ENCODE results near the gene RNF212. TPM values are rescaled to one million over a fixed set of nuclear protein-coding genes. Genes with fewer than 3 reads are reported as not detected.

The RNF212 gene
- total and polyA plus RNA-seq, 4 donors, result 3.5 to 8.8 (median 5.3) TPM

- DNase-seq (peak in 2 of 3 donors; percentile 11 to 46), ATAC-seq (ENCODE audit: insufficient read depth, low FRiP score) (no peak)
- 71 to 77% methylated on average over 40 of the region's 40 CpGs for WGBS, 2 donors
- H3K4me3 ChIP-seq, result no peak overlapping the region
- peaks cover 0 to 18% (median 13%) of the 10 kb centered on the region in 3 donors for H3K27me3 ChIP-seq (ENCODE audit: control insufficient read depth in 3 of 3, insufficient read depth in 3 of 3, low read length in 2 of 3)
- peaks cover 0 to 10% (median 0%) of the 10 kb centered on the region in 4 donors for H3K9me3 ChIP-seq (ENCODE audit: control insufficient read depth in 4 of 4, insufficient read depth in 3 of 4, low read length in 3 of 4)
- TF ChIP-seq CTCF (IDR thresholded peaks at IDR 0.05; ENCODE audit: control extremely low read depth, extremely low read depth), result no peak
- no peaks in the 10 kb centered on the region for H3K36me3 ChIP-seq (ENCODE audit: control insufficient read depth in 4 of 4, insufficient read depth in 4 of 4, low read length in 4 of 4)
- peaks cover 0 to 19% (median 7%) of the 10 kb centered on the region in 5 donors for H3K4me1 ChIP-seq (ENCODE audit: control insufficient read depth in 5 of 5, insufficient read depth in 5 of 5, low read length in 5 of 5)
- H3K27ac ChIP-seq (ENCODE audit: low read depth in 1 of 2, low read length in 1 of 2), result no peak overlapping the region
- H3K9ac ChIP-seq (ENCODE audit: insufficient read depth in 1 of 2, low read length in 2 of 2), result no peak overlapping the region
These were observed 62.7 kb downstream of the RNF212 start for GRCh38 chr4:1050486-1051213.

GRCh38 chr4:1049591-1049905, 63.8 kb downstream of the RNF212 start:
- ATAC-seq (ENCODE audit: insufficient read depth, low FRiP score) (no peak), DNase-seq (peak in 1 of 3 donors; percentile 11)
- Histone ChIP-seq H3K4me3 (no peak overlapping the region), H3K9me3 (ENCODE audit: control insufficient read depth in 4 of 4, insufficient read depth in 3 of 4, low read length in 3 of 4) (peaks cover 0 to 10% (median 0%) of the 10 kb centered on the region in 4 donors), H3K9ac (ENCODE audit: insufficient read depth in 1 of 2, low read length in 2 of 2) (no peak overlapping the region), H3K4me1 (ENCODE audit: control insufficient read depth in 5 of 5, insufficient read depth in 5 of 5, low read length in 5 of 5) (peaks cover 0 to 19% (median 7%) of the 10 kb centered on the region in 5 donors), H3K36me3 (ENCODE audit: control insufficient read depth in 4 of 4, insufficient read depth in 4 of 4, low read length in 4 of 4) (no peaks in the 10 kb centered on the region), H3K27ac (ENCODE audit: low read depth in 1 of 2, low read length in 1 of 2) (no peak overlapping the region), H3K27me3 (ENCODE audit: control insufficient read depth in 3 of 3, insufficient read depth in 3 of 3, low read length in 2 of 3) (peaks cover 3 to 22% (median 10%) of the 10 kb centered on the region in 3 donors)
- 81 to 86% methylated on average over 21 of the region's 21 CpGs for WGBS, 2 donors
- TF ChIP-seq CTCF (IDR thresholded peaks at IDR 0.05; ENCODE audit: control extremely low read depth, extremely low read depth), result no peak

- no peak for TF ChIP-seq CTCF (IDR thresholded peaks at IDR 0.05; ENCODE audit: control extremely low read depth, extremely low read depth)
- Histone ChIP-seq H3K27me3 (ENCODE audit: control insufficient read depth in 3 of 3, insufficient read depth in 3 of 3, low read length in 2 of 3) (peaks cover 4 to 23% (median 10%) of the 10 kb centered on the region in 3 donors), H3K36me3 (ENCODE audit: control insufficient read depth in 4 of 4, insufficient read depth in 4 of 4, low read length in 4 of 4) (no peaks in the 10 kb centered on the region), H3K4me3 (no peak overlapping the region), H3K27ac (ENCODE audit: low read depth in 1 of 2, low read length in 1 of 2) (no peak overlapping the region), H3K9me3 (ENCODE audit: control insufficient read depth in 4 of 4, insufficient read depth in 3 of 4, low read length in 3 of 4) (peaks cover 0 to 10% (median 0%) of the 10 kb centered on the region in 4 donors), H3K4me1 (ENCODE audit: control insufficient read depth in 5 of 5, insufficient read depth in 5 of 5, low read length in 5 of 5) (peaks cover 0 to 19% (median 9%) of the 10 kb centered on the region in 5 donors), H3K9ac (ENCODE audit: insufficient read depth in 1 of 2, low read length in 2 of 2) (no peak overlapping the region)
- DNase-seq (peak in 1 of 3 donors; percentile 4), ATAC-seq (ENCODE audit: insufficient read depth, low FRiP score) (no peak)
- 71 to 80% methylated on average over 16 of the region's 16 CpGs for WGBS, 2 donors
These were observed 64.4 kb downstream of the RNF212 start for GRCh38 chr4:1048773-1049590.

Data from lung (tissue), 12 donors.